Measurements from ENCODE around the gene PXN. TPM values are rescaled to one million over a fixed set of nuclear protein-coding genes. Genes with fewer than 3 reads are reported as not detected.

The PXN gene
- total and polyA plus RNA-seq, 2 of the 13 experiments (the other 11 are each of a cell fraction or from before 2014, with no cell fraction given), result 13.6 to 14.2 TPM

- TF ChIP-seq KIAA2018 (CRISPR knock-in tag; IDR thresholded peaks at IDR 0.05; ENCODE audit: borderline replicate concordance), result no peak
- TF ChIP-seq ZNF451 (CRISPR knock-in tag; IDR thresholded peaks at IDR 0.05), result 0 out of 2 replicates have a peak, but pooled peaks have one; percentile 34
- TF ChIP-seq CREB3 (CRISPR knock-in tag; IDR thresholded peaks at IDR 0.05), result peak; percentile 58; the same call in 1 of the 2 replicates
- peak; percentile 14; the same call in 1 of the 2 replicates for TF ChIP-seq NR2C2 (CRISPR knock-in tag; IDR thresholded peaks at IDR 0.05; ENCODE audit: borderline replicate concordance)
- TF ChIP-seq ZNF326 (CRISPR knock-in tag; IDR thresholded peaks at IDR 0.05; ENCODE audit: borderline replicate concordance), result no peak
- no peak; the same call in 1 of the 2 replicates for TF ChIP-seq KMT2B (CRISPR knock-in tag; IDR thresholded peaks at IDR 0.05)
- TF ChIP-seq HIC2 (CRISPR knock-in tag; IDR thresholded peaks at IDR 0.05; ENCODE audit: low read depth), result 0 out of 2 replicates have a peak, but pooled peaks have one; percentile 15
- TF ChIP-seq CBFB (CRISPR knock-in tag; IDR thresholded peaks at IDR 0.05), result peak; percentile 49; the same call in 1 of the 2 replicates
- peak; percentile 91 for TF ChIP-seq ZNF878 (CRISPR knock-in tag; IDR thresholded peaks at IDR 0.05)
- TF ChIP-seq ZNF775 (CRISPR knock-in tag; IDR thresholded peaks at IDR 0.05; ENCODE audit: borderline replicate concordance), result peak; percentile 72; the same call in 1 of the 2 replicates
- TF ChIP-seq XRCC5 (optimal IDR thresholded peaks at IDR 0.05; ENCODE audit: low read length), result no peak
- TF ChIP-seq MEF2D (CRISPR knock-in tag; IDR thresholded peaks at IDR 0.05), result no peak; the same call in 1 of the 2 replicates
- TF ChIP-seq ESRRA (CRISPR knock-in tag; IDR thresholded peaks at IDR 0.05; ENCODE audit: low read depth), result 0 out of 2 replicates have a peak, but pooled peaks have one; percentile 26
- TF ChIP-seq JARID2 (CRISPR knock-in tag; IDR thresholded peaks at IDR 0.05; ENCODE audit: insufficient replicate concordance), result no peak
- TF ChIP-seq ZNF430 (CRISPR knock-in tag; IDR thresholded peaks at IDR 0.05), result peak; percentile 90
- no peak for TF ChIP-seq FLYWCH1 (CRISPR knock-in tag; IDR thresholded peaks at IDR 0.05)
- no peak for TF ChIP-seq ZIK1 (CRISPR knock-in tag; IDR thresholded peaks at IDR 0.05; ENCODE audit: borderline replicate concordance, low read depth)
- no peak for TF ChIP-seq ZSCAN21 (CRISPR knock-in tag; IDR thresholded peaks at IDR 0.05; ENCODE audit: borderline replicate concordance)
These were observed 27.4 kb upstream of the PXN start, which contains the start of gene RNU4-1 (continued) for GRCh38 chr12:120292661-120293531.

All from HepG2 (cell line).